ENCODE measurements around the gene STK24.

GRCh38 chr13:98475522-98475921 is 101.4 kb downstream of the STK24 start:
- TF ChIP-seq EHMT2 (IDR thresholded peaks at IDR 0.05; ENCODE audit: low read depth): no peak
- no peak for TF ChIP-seq CTCF (IDR thresholded peaks at IDR 0.05)
- TF ChIP-seq REST (IDR thresholded peaks at IDR 0.05): no peak

Data from A549 (cell line).